H9 (cell line): ENCODE measurements around the gene PNPLA7. TPM values are rescaled to one million over a fixed set of nuclear protein-coding genes. Genes with fewer than 3 reads are reported as not detected.

Experiments used
- DNase-seq: peaks from one replicate; pipeline ENCODE4 v3.0.0-alpha.2; 2017
- H2AFZ ChIP-seq: one replicate; pipeline ENCODE4 v1.6.1; 2013; ENCODE audit warnings: mild to moderate bottlenecking, low read length, control low read depth, moderate library complexity
- H2AK5ac ChIP-seq: 2 replicates; pipeline ENCODE4 v1.6.1; 2013; ENCODE audit warnings: low read length, control low read depth, mixed read lengths; ENCODE audit not compliant: insufficient read length
- H2BK120ac ChIP-seq: one replicate; pipeline ENCODE4 v1.6.1; 2013; ENCODE audit warnings: low read depth, mild to moderate bottlenecking, low read length, control low read depth, inconsistent platforms; ENCODE audit not compliant: poor library complexity, severe bottlenecking
- H2BK12ac ChIP-seq: 2 replicates; pipeline ENCODE4 v1.6.1; 2013; ENCODE audit warnings: low read length, control low read depth, mixed read lengths, low read depth; ENCODE audit not compliant: insufficient read length
- H2BK15ac ChIP-seq: 2 replicates; pipeline ENCODE4 v1.6.1; 2013; ENCODE audit warnings: low read depth, low read length, control low read depth
- H2BK20ac ChIP-seq: one replicate; pipeline ENCODE4 v1.6.1; 2013; ENCODE audit warnings: low read depth, mild to moderate bottlenecking, low read length, control low read depth, inconsistent platforms; ENCODE audit not compliant: poor library complexity, severe bottlenecking
- H2BK5ac ChIP-seq: 2 replicates; pipeline ENCODE4 v1.6.1; 2013; ENCODE audit warnings: low read length, control low read depth, mixed read lengths; ENCODE audit not compliant: insufficient read length
- H3K14ac ChIP-seq: 2 replicates; pipeline ENCODE4 v1.6.1; 2013; ENCODE audit warnings: low read length, control low read depth; ENCODE audit not compliant: insufficient read depth
- H3K18ac ChIP-seq: 2 replicates; pipeline ENCODE4 v1.6.1; 2013; ENCODE audit warnings: low read depth, mild to moderate bottlenecking, mixed read lengths, low read length, control low read depth; ENCODE audit not compliant: insufficient read length
- H3K23ac ChIP-seq: 2 replicates; pipeline ENCODE4 v1.6.1; 2013; ENCODE audit warnings: low read length, control low read depth, mixed read lengths, low read depth; ENCODE audit not compliant: insufficient read length
- H3K23me2 ChIP-seq: 2 replicates; pipeline ENCODE4 v1.6.1; 2013; ENCODE audit warnings: low read depth, mild to moderate bottlenecking, mixed read lengths, low read length, control low read depth; ENCODE audit not compliant: insufficient read length, poor library complexity, severe bottlenecking
- H3K27ac ChIP-seq: 2 replicates; pipeline ENCODE4 v1.5.1; 2013; ENCODE audit warnings: low read length, control low read depth, mixed read lengths, low read depth; ENCODE audit not compliant: insufficient read length
- H3K27me3 ChIP-seq: 2 replicates; pipeline ENCODE4 v1.6.1; 2013; ENCODE audit warnings: low read length, control low read depth, inconsistent platforms; ENCODE audit not compliant: insufficient read depth
- H3K4ac ChIP-seq: 2 replicates; pipeline ENCODE4 v1.6.1; 2013; ENCODE audit warnings: low read depth, mild to moderate bottlenecking, control low read depth, inconsistent platforms, low read length, moderate library complexity
- H3K4me1 ChIP-seq: 2 replicates; pipeline ENCODE4 v1.6.1; 2013; ENCODE audit warnings: low read length, control low read depth, inconsistent platforms; ENCODE audit not compliant: insufficient read depth
- H3K4me2 ChIP-seq: 2 replicates; pipeline ENCODE4 v1.6.1; 2013; ENCODE audit warnings: low read length, control low read depth, mixed read lengths; ENCODE audit not compliant: insufficient read length, insufficient read depth
- H3K56ac ChIP-seq: 2 replicates; pipeline ENCODE4 v1.6.1; 2013; ENCODE audit warnings: low read depth, mild to moderate bottlenecking, mixed read lengths, low read length, control low read depth; ENCODE audit not compliant: insufficient read length
- H3K79me1 ChIP-seq: 2 replicates; pipeline ENCODE4 v1.6.1; 2013; ENCODE audit warnings: low read depth, mild to moderate bottlenecking, moderate library complexity, low read length, control low read depth, inconsistent platforms; ENCODE audit not compliant: insufficient read depth, poor library complexity, severe bottlenecking
- H3K79me2 ChIP-seq: 2 replicates; pipeline ENCODE4 v1.6.1; 2013; ENCODE audit warnings: low read length, control low read depth, inconsistent platforms; ENCODE audit not compliant: insufficient read depth
- H3K9ac ChIP-seq: 2 replicates; pipeline ENCODE4 v1.6.1; 2013; ENCODE audit warnings: low read length, control low read depth, mixed read lengths; ENCODE audit not compliant: insufficient read length; ENCODE audit errors: extremely low read depth
- H3K9me3 ChIP-seq: one replicate; pipeline ENCODE4 v1.6.1; 2013; ENCODE audit warnings: low read depth, low read length, inconsistent platforms; ENCODE audit not compliant: control insufficient read depth
- H3T11ph ChIP-seq: one replicate; pipeline ENCODE4 v1.6.1; 2013; ENCODE audit warnings: mild to moderate bottlenecking, low read length, control low read depth, inconsistent platforms
- H4K20me1 ChIP-seq: one replicate; pipeline ENCODE4 v1.6.1; 2013; ENCODE audit not compliant: control insufficient read depth, insufficient read length, insufficient read depth
- H4K5ac ChIP-seq: 2 replicates; pipeline ENCODE4 v1.6.1; 2013; ENCODE audit warnings: low read depth, mild to moderate bottlenecking, mixed read lengths, low read length, control low read depth; ENCODE audit not compliant: insufficient read length
- H4K8ac ChIP-seq: replicated peaks from 2 replicates; pipeline ENCODE4 v1.6.1; 2013; ENCODE audit warnings: low read length, control low read depth, mixed read lengths, low read depth; ENCODE audit not compliant: insufficient read length
- H4K91ac ChIP-seq: 2 replicates; pipeline ENCODE4 v1.6.1; 2013; ENCODE audit warnings: low read depth, mild to moderate bottlenecking, moderate library complexity, mixed read lengths, low read length, control low read depth; ENCODE audit not compliant: insufficient read length
- H3K27ac Mint-ChIP-seq, 3 experiments: 2 replicates in 2 of 3; 3 replicates in 1 of 3; pipeline ENCODE4 v1.8.0; 2020 to 2021; ENCODE audit warnings: mixed read lengths in 3 of 3, mild to moderate bottlenecking in 1 of 3, moderate library complexity in 1 of 3
- H3K27me3 Mint-ChIP-seq: 2 replicates; pipeline ENCODE4 v1.8.0; 2021; ENCODE audit warnings: low read depth, mild to moderate bottlenecking, moderate library complexity, mixed read lengths
- H3K36me3 Mint-ChIP-seq, 3 experiments: 2 replicates in 2 of 3; 3 replicates in 1 of 3; pipeline ENCODE4 v1.8.0; 2020 to 2021; ENCODE audit warnings: low read depth in 3 of 3, mixed read lengths in 3 of 3; ENCODE audit not compliant: insufficient read depth in 1 of 3
- H3K4me1 Mint-ChIP-seq, 2 experiments: 2 replicates each; pipeline ENCODE4 v1.8.0; 2020; ENCODE audit warnings: mixed read lengths in 2 of 2
- H3K4me3 Mint-ChIP-seq, 2 experiments: 2 replicates in 1 of 2; 3 replicates in 1 of 2; pipeline ENCODE4 v1.8.0; 2020 to 2021; ENCODE audit warnings: mild to moderate bottlenecking in 2 of 2, mixed read lengths in 2 of 2, moderate library complexity in 1 of 2
- H3K9me3 Mint-ChIP-seq, 2 experiments: 2 replicates in 1 of 2; 3 replicates in 1 of 2; pipeline ENCODE4 v1.8.0; 2020; ENCODE audit warnings: mild to moderate bottlenecking in 2 of 2, mixed read lengths in 2 of 2, moderate library complexity in 1 of 2
- CTCF ChIP-seq: fragments of 200-600 bp; sonication (generic); conservative IDR thresholded peaks from 3 replicates; pipeline ENCODE4 v1.8.0; 2021; ENCODE audit warnings: antibody characterized with exemption, mild to moderate bottlenecking
- WGBS: extraction: QIAGEN DNeasy Blood & Tissue Kit; methylation state at CpG from one replicate; pipeline ENCODE4 v1.1.7; 2013; ENCODE audit warnings: missing lambda C conversion rate, low lambda C conversion rate, mixed read lengths; ENCODE audit not compliant: insufficient read length; ENCODE audit errors: extremely low coverage; 5-methylcytosine and 5-hydroxymethylcytosine counted together
- total RNA-seq: library from RNA; stranded (reverse); gene quantifications from 2 replicates; pipeline ENCODE4 v1.2.1, GENCODE V29; 2021

The PNPLA7 gene
- total RNA-seq, 1 experiment from 2014 or later = 1.8 TPM

- H3K9me3 ChIP-seq = no peaks in the 10 kb centered on the region
- H4K8ac ChIP-seq = no peak overlapping the region
- no peak overlapping the region for H2BK5ac ChIP-seq
- H2AFZ ChIP-seq = no peak overlapping the region
- no peak overlapping the region for H3K4ac ChIP-seq
- no peak overlapping the region for H3T11ph ChIP-seq
- Mint-ChIP-seq H3K27ac (peak overlapping the region in 1 of 3 experiments; percentile 42; a peak in 1 of 7 replicates), H3K9me3 (0 out of 5 replicates have a peak, but pooled peaks cover 0 to under 1% of the 10 kb centered on the region in 2 experiments), H3K36me3 (peaks cover 0 to 7% (median 0%) of the 10 kb centered on the region in 3 experiments; a peak in 4 of 7 replicates), H3K4me1 (peaks cover 6 to 12% of the 10 kb centered on the region in 2 experiments), H3K4me3 (no peak overlapping the region), H3K27me3 (peaks cover 18% of the 10 kb centered on the region)
- no peak overlapping the region for H2BK120ac ChIP-seq
- H3K23me2 ChIP-seq = no peaks in the 10 kb centered on the region
- no peaks in the 10 kb centered on the region for H3K27me3 ChIP-seq
- H3K23ac ChIP-seq = no peak overlapping the region
- H3K4me2 ChIP-seq = no peak overlapping the region
- H2BK15ac ChIP-seq = no peak overlapping the region
- H3K9ac ChIP-seq = no peak overlapping the region
- no peak overlapping the region for H3K27ac ChIP-seq
- H3K56ac ChIP-seq = no peak overlapping the region
- H3K18ac ChIP-seq = no peak overlapping the region
- no peak overlapping the region for H3K14ac ChIP-seq
- H3K79me1 ChIP-seq = no peaks in the 10 kb centered on the region
- no peaks in the 10 kb centered on the region for H3K79me2 ChIP-seq
- no peak overlapping the region for H2BK20ac ChIP-seq
- TF ChIP-seq CTCF = no peak
- no peak overlapping the region for H2BK12ac ChIP-seq
- H4K20me1 ChIP-seq = peaks cover 3% of the 10 kb centered on the region
- DNase-seq = no peak
- no peak overlapping the region for H4K5ac ChIP-seq
- WGBS = no CpG with 5 or more reads among the region's 21 CpGs
- H4K91ac ChIP-seq = no peak overlapping the region
- H3K4me1 ChIP-seq = no peaks in the 10 kb centered on the region
- no peak overlapping the region for H2AK5ac ChIP-seq
Measured at GRCh38 chr9:137446851-137447471, 103.2 kb downstream of the PNPLA7 start.
